Endodermal cell (in vitro differentiated cells): ENCODE data around the gene PALLD. TPM values are rescaled to one million over a fixed set of nuclear protein-coding genes. Genes with fewer than 3 reads are reported as not detected.

Experiments
- DNase-seq: peaks from one replicate; pipeline ENCODE4 v3.0.0-alpha.2; 2017
- H3K27ac ChIP-seq: 2 replicates; pipeline ENCODE4 v1.5.1; 2013; ENCODE audit warnings: mild to moderate bottlenecking, low read depth, low read length, moderate library complexity
- H3K27me3 ChIP-seq: 2 replicates; pipeline ENCODE4 v1.6.1; 2013; ENCODE audit warnings: mild to moderate bottlenecking, low read length, moderate library complexity; ENCODE audit not compliant: insufficient read depth, control insufficient read depth, poor library complexity, severe bottlenecking
- H3K36me3 ChIP-seq: 2 replicates; pipeline ENCODE4 v1.7.0; 2013; ENCODE audit warnings: mild to moderate bottlenecking, low read length, moderate library complexity; ENCODE audit not compliant: control insufficient read depth, insufficient read depth
- H3K4me1 ChIP-seq: one replicate; pipeline ENCODE4 v1.7.0; 2013; ENCODE audit warnings: low read length; ENCODE audit not compliant: control insufficient read depth, insufficient read depth
- H3K4me3 ChIP-seq: 2 replicates; pipeline ENCODE4 v1.5.1; 2013; ENCODE audit warnings: mild to moderate bottlenecking, low read length, moderate library complexity
- H3K9ac ChIP-seq: 2 replicates; pipeline ENCODE4 v1.6.1; 2013; ENCODE audit warnings: mild to moderate bottlenecking, low read length, moderate library complexity; ENCODE audit not compliant: poor library complexity, severe bottlenecking; ENCODE audit errors: extremely low read depth
- H3K9me3 ChIP-seq: 2 replicates; pipeline ENCODE4 v1.6.1; 2013; ENCODE audit warnings: mild to moderate bottlenecking, low read length, moderate library complexity; ENCODE audit not compliant: control insufficient read depth
- H3K27ac Mint-ChIP-seq: 2 replicates; pipeline ENCODE4 v1.8.0; 2020; ENCODE audit warnings: mixed read lengths
- H3K27me3 Mint-ChIP-seq: 2 replicates; pipeline ENCODE4 v1.8.0; 2021; ENCODE audit warnings: mild to moderate bottlenecking, mixed read lengths; ENCODE audit not compliant: insufficient read depth
- H3K36me3 Mint-ChIP-seq: 2 replicates; pipeline ENCODE4 v1.8.0; 2020; ENCODE audit warnings: low read depth, mixed read lengths
- H3K4me1 Mint-ChIP-seq: 2 replicates; pipeline ENCODE4 v1.8.0; 2020; ENCODE audit warnings: mixed read lengths
- H3K4me3 Mint-ChIP-seq: 2 replicates; pipeline ENCODE4 v1.8.0; 2020; ENCODE audit warnings: mild to moderate bottlenecking, moderate library complexity, mixed read lengths
- H3K9me3 Mint-ChIP-seq: 2 replicates; pipeline ENCODE4 v1.8.0; 2020; ENCODE audit warnings: mild to moderate bottlenecking, mixed read lengths
- CTCF ChIP-seq: fragments of 200-600 bp; sonication (generic); conservative IDR thresholded peaks from 2 replicates; pipeline ENCODE4 v1.5.0; 2021; ENCODE audit warnings: antibody characterized with exemption, mild to moderate bottlenecking
- WGBS, 2 experiments: methylation state at CpG; one replicate each; pipeline versions ENCODE4 v1.1.5 to v1.1.7; 2013; ENCODE audit warnings: missing lambda C conversion rate in 2 of 2, mixed read lengths in 1 of 2; ENCODE audit not compliant: insufficient coverage in 1 of 2, insufficient read length in 1 of 2; 5-methylcytosine and 5-hydroxymethylcytosine counted together
- total RNA-seq, 2 donors: library from RNA; stranded (reverse); fragmentation: NEBNext Ultra II Directional in 1 of 2; extraction: Animal tissue kit (Norgen Biotek cat#: 25700) in 1 of 2; gene quantifications; 2 replicates in 1 of 2; 3 replicates in 1 of 2; pipeline ENCODE4 v1.2.1, GENCODE V29; 2021

The PALLD gene
- total RNA-seq, 2 donors from 2014 or later: 51.8 to 86.7 TPM

DNA sequence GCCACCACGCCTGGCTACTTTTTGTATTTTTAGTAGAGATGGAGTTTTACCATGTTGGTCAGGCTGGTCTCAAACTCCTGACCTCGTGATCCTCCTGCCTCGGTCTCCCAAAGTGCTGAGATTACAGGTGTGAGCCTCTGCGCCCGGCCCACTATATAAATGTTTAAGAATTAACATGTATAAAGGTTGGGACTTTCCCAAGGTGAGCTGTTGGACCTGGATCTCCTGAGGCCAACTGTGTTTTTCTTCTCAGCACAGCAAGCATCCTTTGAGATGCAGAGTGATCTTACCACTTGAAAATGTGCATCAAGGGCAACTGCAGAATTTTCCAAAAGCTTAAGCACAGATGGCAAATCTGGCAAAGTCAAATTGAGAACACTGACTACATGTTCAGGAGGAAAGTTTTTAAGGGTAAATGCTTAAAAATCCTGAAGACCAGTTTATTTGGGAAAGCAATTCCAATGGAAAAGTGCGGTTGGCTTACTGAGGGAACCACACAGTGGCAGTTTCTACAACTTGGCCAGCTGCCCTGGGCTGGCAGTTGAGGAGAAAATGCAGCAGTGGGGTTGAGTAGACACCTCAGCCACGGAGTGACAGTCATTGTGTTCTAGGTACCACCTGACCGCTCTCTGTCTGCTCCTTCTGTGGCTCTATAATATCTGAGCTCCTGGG lies 344.3 kb downstream of the PALLD start:
- Mint-ChIP-seq H3K27ac (no peak overlapping the region), H3K36me3 (peaks cover 19% of the 10 kb centered on the region), H3K9me3 (no peaks in the 10 kb centered on the region), H3K4me3 (no peak overlapping the region), H3K27me3 (peaks cover 27% of the 10 kb centered on the region), H3K4me1 (peaks cover 9% of the 10 kb centered on the region)
- peaks cover 62% of the 10 kb centered on the region for H3K36me3 ChIP-seq
- H3K27me3 ChIP-seq: no peaks in the 10 kb centered on the region
- H3K9ac ChIP-seq: no peak overlapping the region
- WGBS, 2 experiments: 83 to 86% methylated on average over 4 to 8 of the region's 8 CpGs
- H3K27ac ChIP-seq: no peak overlapping the region
- no peak for TF ChIP-seq CTCF
- no peaks in the 10 kb centered on the region for H3K9me3 ChIP-seq
- no peak overlapping the region for H3K4me3 ChIP-seq
- DNase-seq: no peak
- H3K4me1 ChIP-seq: no peaks in the 10 kb centered on the region

DNA sequence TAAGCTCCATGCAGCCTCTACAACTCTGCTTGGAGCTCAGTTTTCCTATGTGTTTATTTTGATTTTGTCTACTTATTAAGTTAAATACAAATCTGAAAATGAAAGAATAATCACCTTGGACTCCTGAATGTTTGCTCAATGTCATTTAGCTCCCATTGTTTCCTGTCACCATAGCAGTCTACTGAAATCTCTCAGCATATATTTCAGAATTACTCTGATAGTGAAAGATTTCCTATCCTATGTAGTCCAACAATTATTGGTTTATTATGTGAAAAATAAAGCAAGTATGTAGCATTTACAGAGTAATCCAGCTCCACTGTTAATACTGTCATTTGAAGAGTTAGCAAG lies 344.8 kb downstream of the PALLD start:
- Mint-ChIP-seq H3K27me3 (peaks cover 29% of the 10 kb centered on the region), H3K4me1 (peaks cover 11% of the 10 kb centered on the region), H3K9me3 (no peaks in the 10 kb centered on the region), H3K36me3 (peaks cover 16% of the 10 kb centered on the region), H3K4me3 (no peak overlapping the region), H3K27ac (no peak overlapping the region)
- H3K4me3 ChIP-seq: no peak overlapping the region
- no peaks in the 10 kb centered on the region for H3K27me3 ChIP-seq
- DNase-seq: no peak
- no peak overlapping the region for H3K9ac ChIP-seq
- no peaks in the 10 kb centered on the region for H3K4me1 ChIP-seq
- no peak for TF ChIP-seq CTCF
- no peak overlapping the region for H3K27ac ChIP-seq
- H3K9me3 ChIP-seq: no peaks in the 10 kb centered on the region
- peaks cover 62% of the 10 kb centered on the region for H3K36me3 ChIP-seq

GRCh38 chr4:168842186-168842585 lies 345.3 kb downstream of the PALLD start:
- no peaks in the 10 kb centered on the region for H3K9me3 ChIP-seq
- Mint-ChIP-seq H3K27me3 (peaks cover 29% of the 10 kb centered on the region), H3K4me1 (peaks cover 11% of the 10 kb centered on the region), H3K36me3 (peaks cover 14% of the 10 kb centered on the region), H3K27ac (no peak overlapping the region), H3K9me3 (no peaks in the 10 kb centered on the region), H3K4me3 (no peak overlapping the region)
- H3K9ac ChIP-seq: no peak overlapping the region
- H3K27ac ChIP-seq: no peak overlapping the region
- H3K27me3 ChIP-seq: no peaks in the 10 kb centered on the region
- no peak for TF ChIP-seq CTCF
- peaks cover 62% of the 10 kb centered on the region for H3K36me3 ChIP-seq
- no peak overlapping the region for H3K4me3 ChIP-seq
- WGBS, 2 experiments: 78 to 96% methylated on average over 1 of the region's 1 CpG
- H3K4me1 ChIP-seq: no peaks in the 10 kb centered on the region
- no peak for DNase-seq
